ENCODE data around the gene BAHCC1. TPM values are rescaled to one million over a fixed set of nuclear protein-coding genes. Genes with fewer than 3 reads are reported as not detected.

The BAHCC1 gene
- total and polyA plus RNA-seq, 9 of the 15 experiments (the other 6 are each of a cell fraction or from before 2014, with no cell fraction given), result 0.14 to 26.9 (median 5.0) TPM

- H3K4me2 ChIP-seq (ENCODE audit: insufficient read depth, low read length), result peak overlapping the region; percentile 67
- intact Hi-C loops (cut with micrococcal nuclease) (no loop called here), in situ Hi-C loops (cut with MboI) (no loop called here)
- CTCF ChIA-PET (ENCODE audit: low intra/inter-chr PET ratio), result interaction anchor here (0.9 kb wide), 1 partner anchor 99 kb away, joined by 5 read pairs; no protein-coding TSS in a partner anchor
- H3K9me1 ChIP-seq (ENCODE audit: control insufficient read depth, insufficient read depth, low read length), result no peaks in the 10 kb centered on the region
- H3K27ac ChIP-seq (ENCODE audit: extremely low read depth, low read depth, low read length), result peak overlapping the region; percentile 81; the same call in 2 of the 3 replicates
- peak overlapping the region; percentile 62 to 87; a peak in 3 of 4 replicates for H3K9ac ChIP-seq (ENCODE audit: insufficient read depth in 1 of 2, low read depth in 2 of 2, low read length in 2 of 2)
- H3K4me3 ChIP-seq, result 0 out of 2 replicates have a peak overlapping the region, but pooled peaks have one; percentile 19
- no peak for FAIRE-seq
- BruUV-seq (replicated peaks), result TSS peak; percentile 93
- no peaks in the 10 kb centered on the region for H3K79me2 ChIP-seq (ENCODE audit: control insufficient read depth, insufficient read depth, low read length)
- peaks cover 0 to 52% of the 10 kb centered on the region in 2 experiments; a peak in 3 of 5 replicates for H3K4me1 ChIP-seq (replicated peaks in 1 of 2; ENCODE audit: control insufficient read depth in 2 of 2, insufficient read depth in 2 of 2, low read length in 2 of 2)
- POLR2A ChIA-PET, result interaction anchor here (0.6 to 3.2 kb wide), 6 partner anchors 10 to 165 kb away, joined by 3 to 18 read pairs (median 6); no protein-coding TSS in a partner anchor
- H3K27me3 ChIP-seq (ENCODE audit: control insufficient read depth in 2 of 2, insufficient read depth in 2 of 2, low read length in 2 of 2), result no peaks in the 10 kb centered on the region
- no peak for TF ChIP-seq MAFG (tag; conservative IDR thresholded peaks at IDR 0.05)
- TF ChIP-seq CBX3 (IDR thresholded peaks at IDR 0.05; ENCODE audit: borderline replicate concordance in 1 of 2, low read length in 2 of 2), result no peak
- no peak for TF ChIP-seq TFAM (CRISPR knock-in tag; conservative IDR thresholded peaks at IDR 0.05)
- TF ChIP-seq ZNF655 (CRISPR knock-in tag; IDR thresholded peaks at IDR 0.05), result no peak
- no peak for TF ChIP-seq TAL1 (IDR thresholded peaks at IDR 0.05)
- no peak for TF ChIP-seq ZNF217 (CRISPR knock-in tag; IDR thresholded peaks at IDR 0.05)
- TF ChIP-seq CAMTA2 (CRISPR knock-in tag; conservative IDR thresholded peaks at IDR 0.05), result no peak
- no peak for TF ChIP-seq NCOA4 (IDR thresholded peaks at IDR 0.05; ENCODE audit: partially characterized antibody)
- TF ChIP-seq ASH1L (IDR thresholded peaks at IDR 0.05; ENCODE audit: borderline replicate concordance, low read depth, partially characterized antibody), result no peak
- no peak for TF ChIP-seq ZNF354B (CRISPR knock-in tag; IDR thresholded peaks at IDR 0.05)
- no peak for TF ChIP-seq E2F4 (CRISPR knock-in tag; IDR thresholded peaks at IDR 0.05; ENCODE audit: low read depth)
- TF ChIP-seq ZBTB8A (IDR thresholded peaks at IDR 0.05; ENCODE audit: partially characterized antibody), result no peak
- 72% methylated on average over 13 of the region's 14 CpGs for WGBS (ENCODE audit: insufficient coverage, low coverage, missing lambda C conversion rate)
- H2AFZ ChIP-seq (ENCODE audit: low read depth, low read length), result peak overlapping the region; percentile 95
- no peak for DNase-seq (ENCODE audit: extremely low read depth in 1 of 4, low spot score in 3 of 4)
- no peak for ATAC-seq
- no peaks in the 10 kb centered on the region for H3K9me3 ChIP-seq (replicated peaks; ENCODE audit: control insufficient read depth, insufficient read depth, low read depth, low read length)
- no peaks in the 10 kb centered on the region for H4K20me1 ChIP-seq (replicated peaks; ENCODE audit: control insufficient read depth, insufficient read depth, low read length)
- no peaks in the 10 kb centered on the region for H3K36me3 ChIP-seq (ENCODE audit: control insufficient read depth, insufficient read depth, low read length)
Measured at GRCh38 chr17:81470944-81471817, 75.9 kb downstream of the BAHCC1 start.
